ENCODE measurements around the gene SPEF2.

The SPEF2 gene

GRCh38 chr5:35780236-35780635 lies 162.6 kb downstream of the SPEF2 start:
- ATAC-seq = no peak
- TF ChIP-seq ZNF565 (CRISPR knock-in tag; conservative IDR thresholded peaks at IDR 0.05; ENCODE audit: low read depth) (no peak), SNAI2 (CRISPR knock-in tag; IDR thresholded peaks at IDR 0.05) (no peak), PPARA (CRISPR knock-in tag; IDR thresholded peaks at IDR 0.05; ENCODE audit: borderline replicate concordance) (no peak), ARNTL (CRISPR knock-in tag; IDR thresholded peaks at IDR 0.05; ENCODE audit: borderline replicate concordance, low read depth) (no peak), BACH2 (CRISPR knock-in tag; IDR thresholded peaks at IDR 0.05; ENCODE audit: borderline replicate concordance) (no peak), TOX (CRISPR knock-in tag; IDR thresholded peaks at IDR 0.05; ENCODE audit: borderline replicate concordance) (no peak), TCF4 (CRISPR knock-in tag; IDR thresholded peaks at IDR 0.05; ENCODE audit: borderline replicate concordance) (no peak), CSDC2 (CRISPR knock-in tag; IDR thresholded peaks at IDR 0.05) (no peak), ZFP30 (CRISPR knock-in tag; IDR thresholded peaks at IDR 0.05) (no peak), PATZ1 (CRISPR knock-in tag; IDR thresholded peaks at IDR 0.05; ENCODE audit: borderline replicate concordance) (no peak), RARB (CRISPR knock-in tag; IDR thresholded peaks at IDR 0.05) (no peak), TSHZ2 (CRISPR knock-in tag; IDR thresholded peaks at IDR 0.05) (no peak), ZC3H10 (CRISPR knock-in tag; IDR thresholded peaks at IDR 0.05) (no peak), CSRNP3 (CRISPR knock-in tag; IDR thresholded peaks at IDR 0.05) (no peak), ESRRG (CRISPR knock-in tag; IDR thresholded peaks at IDR 0.05) (no peak), ZNF8 (CRISPR knock-in tag; IDR thresholded peaks at IDR 0.05) (no peak), ZFP3 (CRISPR knock-in tag; IDR thresholded peaks at IDR 0.05) (no peak), OSR1 (CRISPR knock-in tag; IDR thresholded peaks at IDR 0.05) (no peak)

GRCh38 chr5:35781181-35781790 lies 163.6 kb downstream of the SPEF2 start:
- peak; percentile 75 for ATAC-seq
- TF ChIP-seq ESRRG (CRISPR knock-in tag; IDR thresholded peaks at IDR 0.05) = no peak
- TF ChIP-seq TOX (CRISPR knock-in tag; IDR thresholded peaks at IDR 0.05; ENCODE audit: borderline replicate concordance) = no peak
- TF ChIP-seq PATZ1 (CRISPR knock-in tag; IDR thresholded peaks at IDR 0.05; ENCODE audit: borderline replicate concordance) = no peak
- no peak for TF ChIP-seq CREB5 (CRISPR knock-in tag; IDR thresholded peaks at IDR 0.05; ENCODE audit: low read depth)
- TF ChIP-seq ZFP30 (CRISPR knock-in tag; IDR thresholded peaks at IDR 0.05) = no peak
- no peak for TF ChIP-seq ZNF565 (CRISPR knock-in tag; conservative IDR thresholded peaks at IDR 0.05; ENCODE audit: low read depth)
- TF ChIP-seq OSR1 (CRISPR knock-in tag; IDR thresholded peaks at IDR 0.05) = no peak
- TF ChIP-seq ZFP3 (CRISPR knock-in tag; IDR thresholded peaks at IDR 0.05) = no peak
- TF ChIP-seq CSDC2 (CRISPR knock-in tag; IDR thresholded peaks at IDR 0.05) = no peak
- no peak for TF ChIP-seq ISL1 (CRISPR knock-in tag; IDR thresholded peaks at IDR 0.05)
- no peak for TF ChIP-seq ARNTL (CRISPR knock-in tag; IDR thresholded peaks at IDR 0.05; ENCODE audit: borderline replicate concordance, low read depth)
- no peak for TF ChIP-seq GLIS3 (CRISPR knock-in tag; IDR thresholded peaks at IDR 0.05)
- TF ChIP-seq ZNF70 (CRISPR knock-in tag; IDR thresholded peaks at IDR 0.05) = no peak
- no peak for TF ChIP-seq RARB (CRISPR knock-in tag; IDR thresholded peaks at IDR 0.05)
- TF ChIP-seq POU6F1 (CRISPR knock-in tag; IDR thresholded peaks at IDR 0.05; ENCODE audit: borderline replicate concordance, low read depth) = no peak
